Measurements from ENCODE around the gene PNCK.
"Not testable (repeated sequence)": the region's sequence is repeated elsewhere in the genome, so short reads cannot be mapped to it uniquely, and the experiment has no call there.

PNCK gene

GRCh38 chrX:153697924-153698865 lies 24.6 kb upstream of the PNCK start:
- no peak for TF ChIP-seq CTCF (IDR thresholded peaks at IDR 0.05; ENCODE audit: insufficient read depth, low read depth, low read length, missing control alignments)
- no peak for DNase-seq (ENCODE audit: low read depth)
- H3K4me3 ChIP-seq (ENCODE audit: low read depth, low read length): no peak overlapping the region

GRCh38 chrX:153696986-153697722 lies 23.5 kb upstream of the PNCK start:
- DNase-seq (ENCODE audit: low read depth); H3K4me3 ChIP-seq (ENCODE audit: low read depth, low read length): not testable (repeated sequence)

- DNase-seq (ENCODE audit: low read depth); H3K4me3 ChIP-seq (ENCODE audit: low read depth, low read length): not testable (repeated sequence)
Measured at GRCh38 chrX:153696538-153696937, 22.9 kb upstream of the PNCK start.

- TF ChIP-seq CTCF (IDR thresholded peaks at IDR 0.05; ENCODE audit: insufficient read depth, low read depth, low read length, missing control alignments): no peak
- no peak for DNase-seq (ENCODE audit: low read depth)
- H3K4me3 ChIP-seq (ENCODE audit: low read depth, low read length): no peak overlapping the region
Measured at GRCh38 chrX:153696100-153696499, 22.5 kb upstream of the PNCK start.

- DNase-seq (ENCODE audit: low read depth): no peak
- TF ChIP-seq CTCF (IDR thresholded peaks at IDR 0.05; ENCODE audit: insufficient read depth, low read depth, low read length, missing control alignments): no peak
Measured at GRCh38 chrX:153694687-153695270, 21.2 kb upstream of the PNCK start.

GRCh38 chrX:153694256-153694655 lies 20.6 kb upstream of the PNCK start:
- H3K4me3 ChIP-seq (ENCODE audit: low read depth, low read length); DNase-seq (ENCODE audit: low read depth): not testable (repeated sequence)

More at GRCh38 chrX:153694687-153695270, 21.2 kb upstream of the PNCK start:
- no peak overlapping the region for H3K4me3 ChIP-seq (ENCODE audit: low read depth, low read length)

GRCh38 chrX:153693216-153694086 lies 19.8 kb upstream of the PNCK start:
- DNase-seq (ENCODE audit: low read depth): no peak
- no peak overlapping the region for H3K4me3 ChIP-seq (ENCODE audit: low read depth, low read length)
- no peak for TF ChIP-seq CTCF (IDR thresholded peaks at IDR 0.05; ENCODE audit: insufficient read depth, low read depth, low read length, missing control alignments)
